Left ventricle myocardium inferior (tissue), 1 donor: Measurements from ENCODE around the gene SLC4A4. TPM values are rescaled to one million over a fixed set of nuclear protein-coding genes. Genes with fewer than 3 reads are reported as not detected.

Experiments used
- DNase-seq: peaks from one replicate; pipeline ENCODE4 v3.0.0-alpha.2; 2020
- H3K27ac ChIP-seq: fragments of 200-600 bp; replicated peaks from 2 replicates; pipeline ENCODE4 v1.8.0; 2021
- H3K27me3 ChIP-seq: fragments of 200-600 bp; 2 replicates; pipeline ENCODE4 v1.8.0; 2021; ENCODE audit warnings: low read depth
- H3K36me3 ChIP-seq: fragments of 200-600 bp; 2 replicates; pipeline ENCODE4 v1.8.0; 2021
- H3K4me1 ChIP-seq: fragments of 200-600 bp; 2 replicates; pipeline ENCODE4 v1.8.0; 2021
- H3K4me3 ChIP-seq: fragments of 200-600 bp; 2 replicates; pipeline ENCODE4 v1.8.0; 2021; ENCODE audit warnings: mild to moderate bottlenecking, moderate library complexity
- H3K9me3 ChIP-seq: fragments of 200-600 bp; replicated peaks from 2 replicates; pipeline ENCODE4 v1.8.0; 2021
- intact Hi-C: fragments of 100-400 bp; cut with micrococcal nuclease; formaldehyde crosslinking; loops from one replicate; pipeline ENCODE4 v1.11.0; 2022
- total RNA-seq: library from RNA; stranded (reverse); fragmentation: NEBNext Ultra II Directional; extraction: Animal tissue kit (Norgen Biotek cat#: 25700); gene quantifications from one replicate; pipeline ENCODE4 v1.2.1, GENCODE V29; 2021
- TF ChIP-seq, protein P1 (sequence below): fragments of 200-600 bp; IDR thresholded peaks from 2 replicates; pipeline ENCODE4 v1.8.0; 2021; ENCODE audit warnings: antibody characterized with exemption, mild to moderate bottlenecking, borderline replicate concordance
- donor health status: DM: no; HTN: yes; CAD: no; lungs with severe emphysema.

The SLC4A4 gene
- total RNA-seq, 1 donor from 2014 or later = 29.8 TPM

DNA sequence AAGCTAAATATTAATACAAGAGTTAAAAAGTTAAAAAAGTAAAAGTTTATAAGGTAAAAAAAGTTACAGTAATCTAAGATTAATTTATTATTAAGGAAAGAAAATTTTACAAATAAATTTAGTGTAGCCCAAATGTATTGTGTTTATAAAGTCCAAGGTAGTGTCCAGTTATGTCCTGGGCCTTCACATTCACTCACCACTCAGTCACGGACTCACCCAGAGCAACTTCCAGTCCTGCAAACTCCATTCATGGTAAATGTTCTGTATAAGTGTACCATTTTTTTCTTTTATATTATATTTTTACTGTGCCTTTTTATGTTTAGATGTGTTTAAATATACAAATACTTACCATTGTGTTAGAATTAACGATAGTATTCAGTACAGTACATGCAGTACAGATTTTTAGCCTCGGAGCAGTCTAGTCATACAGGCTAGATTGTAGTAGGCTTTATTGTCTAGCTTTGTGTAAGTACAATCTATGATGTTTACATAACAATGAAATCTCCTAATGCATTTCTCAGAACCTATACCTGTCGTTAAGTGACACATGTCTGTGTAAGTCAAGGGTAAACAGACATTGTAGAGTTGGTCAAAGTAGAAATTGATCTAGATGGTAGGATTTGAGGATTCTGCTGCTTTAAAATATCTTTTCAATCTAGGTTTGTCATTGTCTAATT lies 247.4 kb downstream of the SLC4A4 start:
- Histone ChIP-seq H3K9me3 (peaks cover 11% of the 10 kb centered on the region), H3K36me3 (no peaks in the 10 kb centered on the region), H3K4me3 (no peak overlapping the region), H3K4me1 (no peaks in the 10 kb centered on the region), H3K27ac (no peak overlapping the region), H3K27me3 (no peaks in the 10 kb centered on the region)
- DNase-seq = no peak
- intact Hi-C loops = no loop called here
- TF ChIP-seq, protein P1, sequence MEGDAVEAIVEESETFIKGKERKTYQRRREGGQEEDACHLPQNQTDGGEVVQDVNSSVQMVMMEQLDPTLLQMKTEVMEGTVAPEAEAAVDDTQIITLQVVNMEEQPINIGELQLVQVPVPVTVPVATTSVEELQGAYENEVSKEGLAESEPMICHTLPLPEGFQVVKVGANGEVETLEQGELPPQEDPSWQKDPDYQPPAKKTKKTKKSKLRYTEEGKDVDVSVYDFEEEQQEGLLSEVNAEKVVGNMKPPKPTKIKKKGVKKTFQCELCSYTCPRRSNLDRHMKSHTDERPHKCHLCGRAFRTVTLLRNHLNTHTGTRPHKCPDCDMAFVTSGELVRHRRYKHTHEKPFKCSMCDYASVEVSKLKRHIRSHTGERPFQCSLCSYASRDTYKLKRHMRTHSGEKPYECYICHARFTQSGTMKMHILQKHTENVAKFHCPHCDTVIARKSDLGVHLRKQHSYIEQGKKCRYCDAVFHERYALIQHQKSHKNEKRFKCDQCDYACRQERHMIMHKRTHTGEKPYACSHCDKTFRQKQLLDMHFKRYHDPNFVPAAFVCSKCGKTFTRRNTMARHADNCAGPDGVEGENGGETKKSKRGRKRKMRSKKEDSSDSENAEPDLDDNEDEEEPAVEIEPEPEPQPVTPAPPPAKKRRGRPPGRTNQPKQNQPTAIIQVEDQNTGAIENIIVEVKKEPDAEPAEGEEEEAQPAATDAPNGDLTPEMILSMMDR = no peak

GRCh38 chr4:71587995-71588394 lies 249.2 kb downstream of the SLC4A4 start:
- no peaks in the 10 kb centered on the region for H3K36me3 ChIP-seq
- no peak overlapping the region for H3K27ac ChIP-seq
- intact Hi-C loops = no loop called here
- TF ChIP-seq, protein P1 = no peak
- no peak for DNase-seq
- no peaks in the 10 kb centered on the region for H3K27me3 ChIP-seq
- H3K4me3 ChIP-seq = no peak overlapping the region
- H3K4me1 ChIP-seq = no peaks in the 10 kb centered on the region
- H3K9me3 ChIP-seq = peaks cover 11% of the 10 kb centered on the region

GRCh38 chr4:71592793-71593192 lies 254.0 kb downstream of the SLC4A4 start:
- Histone ChIP-seq H3K27me3 (no peaks in the 10 kb centered on the region), H3K4me3 (no peak overlapping the region), H3K9me3 (peaks cover 11% of the 10 kb centered on the region), H3K27ac (no peak overlapping the region), H3K36me3 (no peaks in the 10 kb centered on the region), H3K4me1 (no peaks in the 10 kb centered on the region)
- no peak for DNase-seq
- intact Hi-C loops = no loop called here
- TF ChIP-seq, protein P1 = no peak

- Histone ChIP-seq H3K27ac (no peak overlapping the region), H3K9me3 (peaks cover 11% of the 10 kb centered on the region), H3K4me1 (no peaks in the 10 kb centered on the region), H3K27me3 (no peaks in the 10 kb centered on the region), H3K4me3 (no peak overlapping the region), H3K36me3 (no peaks in the 10 kb centered on the region)
- intact Hi-C loops = no loop called here
- TF ChIP-seq, protein P1 = no peak
- DNase-seq = no peak
Measured at GRCh38 chr4:71593311-71593710, 254.5 kb downstream of the SLC4A4 start.

- Histone ChIP-seq H3K27ac (no peak overlapping the region), H3K4me3 (no peak overlapping the region), H3K36me3 (no peaks in the 10 kb centered on the region), H3K9me3 (no peaks in the 10 kb centered on the region), H3K4me1 (no peaks in the 10 kb centered on the region), H3K27me3 (no peaks in the 10 kb centered on the region)
- intact Hi-C loops = no loop called here
- no peak for DNase-seq
- TF ChIP-seq, protein P1 = no peak
Measured at GRCh38 chr4:71595576-71596108, 256.8 kb downstream of the SLC4A4 start.
